OCI-LY1 (cell line): Measurements from ENCODE around the gene HEY2.
A peak's percentile ranks its signal among the peaks of the same experiment; 100 is the strongest.

Experiments
- H2AFZ ChIP-seq: fragments of 200-600 bp; sonication (generic), shearing (Covaris generic); 2 replicates; pipeline ENCODE4 v1.6.0; 2014; ENCODE audit warnings: antibody characterized with exemption, mild to moderate bottlenecking, low read length
- H3F3A ChIP-seq: fragments of 200-600 bp; sonication (generic), shearing (Covaris generic); 2 replicates; pipeline ENCODE4 v1.6.0; 2014; ENCODE audit warnings: mild to moderate bottlenecking, antibody characterized with exemption, low read length, moderate library complexity; ENCODE audit not compliant: insufficient read depth
- H3K27ac ChIP-seq: fragments of 200-600 bp; sonication (generic); 2 replicates; pipeline ENCODE4 v1.5.1; 2014; ENCODE audit warnings: low read length, mixed run types, mild to moderate bottlenecking, low read depth; ENCODE audit not compliant: poor library complexity, severe bottlenecking
- H3K27me3 ChIP-seq: fragments of 200-600 bp; sonication (generic); 2 replicates; pipeline ENCODE4 v1.6.0; 2014; ENCODE audit warnings: antibody characterized with exemption, mild to moderate bottlenecking, low read length, moderate library complexity; ENCODE audit not compliant: insufficient read depth
- H3K36me3 ChIP-seq: fragments of 200-600 bp; sonication (generic); 2 replicates; pipeline ENCODE4 v1.6.1; 2014; ENCODE audit warnings: mild to moderate bottlenecking, antibody characterized with exemption, low read length, moderate library complexity, mixed read lengths; ENCODE audit not compliant: insufficient read depth
- H3K4me1 ChIP-seq: fragments of 200-600 bp; sonication (generic); 2 replicates; pipeline ENCODE4 v1.5.1; 2014; ENCODE audit warnings: mild to moderate bottlenecking, low read length, moderate library complexity; ENCODE audit not compliant: insufficient read depth, severe bottlenecking
- H3K4me2 ChIP-seq: fragments of 200-600 bp; sonication (generic), shearing (Covaris generic); 2 replicates; pipeline ENCODE4 v1.6.1; 2014; ENCODE audit warnings: low read length
- H3K4me3 ChIP-seq: fragments of 200-600 bp; sonication (generic); 2 replicates; pipeline ENCODE4 v1.5.1; 2014; ENCODE audit warnings: low read length, low read depth, mild to moderate bottlenecking, mixed read lengths; ENCODE audit not compliant: poor library complexity, severe bottlenecking
- H3K79me2 ChIP-seq: fragments of 200-600 bp; shearing (Covaris generic); 2 replicates; pipeline ENCODE4 v1.6.1; 2016; ENCODE audit warnings: mixed run types, low read length, mixed read lengths; ENCODE audit not compliant: insufficient read depth
- H3K9ac ChIP-seq: fragments of 200-600 bp; sonication (generic), shearing (Covaris generic); 2 replicates; pipeline ENCODE4 v1.6.1; 2014; ENCODE audit warnings: mild to moderate bottlenecking, low read length, mixed read lengths
- H3K9me2 ChIP-seq: fragments of 200-600 bp; sonication (generic), shearing (Covaris generic); 2 replicates; pipeline ENCODE4 v1.6.1; 2014; ENCODE audit warnings: low read depth, mild to moderate bottlenecking, low read length, mixed read lengths
- H3K9me3 ChIP-seq: fragments of 200-600 bp; shearing (Covaris generic); 2 replicates; pipeline ENCODE4 v1.6.1; 2014; ENCODE audit warnings: low read length, mixed read lengths
- H4K20me1 ChIP-seq: fragments of 200-600 bp; sonication (generic), shearing (Covaris generic); 2 replicates; pipeline ENCODE4 v1.6.0; 2016; ENCODE audit warnings: mild to moderate bottlenecking, low read length; ENCODE audit not compliant: insufficient read depth
- EZH2 ChIP-seq: fragments of 200-600 bp; sonication (generic), shearing (Covaris generic); IDR thresholded peaks from 2 replicates; pipeline ENCODE4 v1.8.0; 2017; ENCODE audit warnings: borderline replicate concordance, mixed run types, mild to moderate bottlenecking, antibody characterized with exemption, low read length, moderate library complexity, mixed read lengths
- TF ChIP-seq, protein P1 (sequence below): fragments of 200-600 bp; sonication (generic), shearing (Covaris generic); IDR thresholded peaks from 2 replicates; pipeline ENCODE4 v1.5.1; 2017; ENCODE audit warnings: mild to moderate bottlenecking, antibody characterized with exemption, low read length, moderate library complexity, mixed read lengths

The HEY2 gene

DNA sequence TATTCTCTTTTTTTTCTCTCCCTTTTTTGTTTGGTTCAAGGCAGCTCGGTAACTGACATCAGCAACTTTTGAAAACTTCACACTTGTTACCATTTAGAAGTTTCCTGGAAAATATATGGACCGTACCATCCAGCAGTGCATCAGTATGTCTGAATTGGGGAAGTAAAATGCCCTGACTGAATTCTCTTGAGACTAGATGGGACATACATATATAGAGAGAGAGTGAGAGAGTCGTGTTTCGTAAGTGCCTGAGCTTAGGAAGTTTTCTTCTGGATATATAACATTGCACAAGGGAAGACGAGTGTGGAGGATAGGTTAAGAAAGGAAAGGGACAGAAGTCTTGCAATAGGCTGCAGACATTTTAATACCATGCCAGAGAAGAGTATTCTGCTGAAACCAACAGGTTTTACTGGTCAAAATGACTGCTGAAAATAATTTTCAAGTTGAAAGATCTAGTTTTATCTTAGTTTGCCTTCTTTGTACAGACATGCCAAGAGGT is 10.6 kb downstream of the HEY2 start:
- peaks cover 5% of the 10 kb centered on the region; the same call in 1 of the 2 replicates for H3F3A ChIP-seq
- H3K9me2 ChIP-seq, result no peaks in the 10 kb centered on the region
- no peak overlapping the region for H3K9ac ChIP-seq
- peak overlapping the region; percentile 25 for H3K27ac ChIP-seq
- H3K9me3 ChIP-seq, result no peaks in the 10 kb centered on the region
- H3K36me3 ChIP-seq, result peaks cover 64% of the 10 kb centered on the region
- no peaks in the 10 kb centered on the region for H4K20me1 ChIP-seq
- H3K4me2 ChIP-seq, result no peak overlapping the region
- no peak overlapping the region for H3K4me3 ChIP-seq
- H3K27me3 ChIP-seq, result no peaks in the 10 kb centered on the region
- no peaks in the 10 kb centered on the region for H3K79me2 ChIP-seq
- H3K4me1 ChIP-seq, result peaks cover 38% of the 10 kb centered on the region
- no peak overlapping the region for H2AFZ ChIP-seq
- TF ChIP-seq, protein P1, sequence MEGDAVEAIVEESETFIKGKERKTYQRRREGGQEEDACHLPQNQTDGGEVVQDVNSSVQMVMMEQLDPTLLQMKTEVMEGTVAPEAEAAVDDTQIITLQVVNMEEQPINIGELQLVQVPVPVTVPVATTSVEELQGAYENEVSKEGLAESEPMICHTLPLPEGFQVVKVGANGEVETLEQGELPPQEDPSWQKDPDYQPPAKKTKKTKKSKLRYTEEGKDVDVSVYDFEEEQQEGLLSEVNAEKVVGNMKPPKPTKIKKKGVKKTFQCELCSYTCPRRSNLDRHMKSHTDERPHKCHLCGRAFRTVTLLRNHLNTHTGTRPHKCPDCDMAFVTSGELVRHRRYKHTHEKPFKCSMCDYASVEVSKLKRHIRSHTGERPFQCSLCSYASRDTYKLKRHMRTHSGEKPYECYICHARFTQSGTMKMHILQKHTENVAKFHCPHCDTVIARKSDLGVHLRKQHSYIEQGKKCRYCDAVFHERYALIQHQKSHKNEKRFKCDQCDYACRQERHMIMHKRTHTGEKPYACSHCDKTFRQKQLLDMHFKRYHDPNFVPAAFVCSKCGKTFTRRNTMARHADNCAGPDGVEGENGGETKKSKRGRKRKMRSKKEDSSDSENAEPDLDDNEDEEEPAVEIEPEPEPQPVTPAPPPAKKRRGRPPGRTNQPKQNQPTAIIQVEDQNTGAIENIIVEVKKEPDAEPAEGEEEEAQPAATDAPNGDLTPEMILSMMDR, result no peak
- TF ChIP-seq EZH2, result no peak

DNA sequence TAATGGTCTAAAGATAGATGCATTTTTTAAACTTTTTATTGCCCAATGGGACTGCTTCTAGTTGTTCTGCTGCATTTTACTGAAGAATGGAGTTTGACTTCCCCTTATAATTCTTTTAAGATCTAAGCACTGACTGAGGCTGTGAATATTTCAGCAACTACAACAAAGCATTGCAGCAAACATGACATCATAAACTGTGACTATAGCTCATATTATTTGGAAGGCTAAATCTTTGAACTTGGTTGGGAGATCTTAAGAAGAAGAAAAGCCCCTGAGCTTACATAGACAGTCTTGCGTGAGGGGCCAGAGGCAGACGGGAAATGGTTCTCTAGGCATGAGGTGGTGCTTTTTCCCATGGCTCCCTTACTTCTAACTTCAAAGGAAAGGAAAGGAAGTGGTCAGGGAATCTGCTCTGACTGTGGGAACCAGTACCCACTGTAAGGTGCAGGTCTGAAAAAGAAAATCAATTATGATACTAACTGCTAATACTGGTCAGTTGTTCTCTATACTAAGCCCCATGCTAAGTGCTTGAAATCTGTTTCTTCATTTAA is 14.8 kb downstream of the HEY2 start:
- no peaks in the 10 kb centered on the region for H3K27me3 ChIP-seq

DNA sequence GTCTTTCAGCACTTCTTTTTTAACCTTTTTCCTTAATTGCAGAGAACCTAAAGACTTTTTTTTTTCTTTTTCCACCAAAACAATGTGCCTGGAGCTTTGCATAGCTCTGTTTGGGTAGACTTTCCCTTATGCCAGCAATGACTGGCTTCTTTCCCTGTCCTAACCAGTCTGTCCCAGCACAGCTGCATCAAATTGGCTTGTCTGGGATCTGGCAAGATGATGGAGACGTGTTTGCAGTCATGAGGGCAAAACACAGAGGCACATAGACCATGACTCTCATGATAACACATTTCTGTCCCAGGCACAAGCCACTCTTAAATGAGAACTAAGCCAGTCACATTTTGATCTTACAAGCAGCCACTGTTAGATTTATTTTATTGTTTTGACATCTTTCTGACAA is 16.5 kb downstream of the HEY2 start:
- H4K20me1 ChIP-seq, result no peaks in the 10 kb centered on the region
- no peak overlapping the region for H3K9ac ChIP-seq
- no peak overlapping the region for H3K27ac ChIP-seq
- H3F3A ChIP-seq, result peaks cover 5% of the 10 kb centered on the region; the same call in 1 of the 2 replicates
- no peak for TF ChIP-seq EZH2
- TF ChIP-seq, protein P1, result no peak
- peaks cover 27% of the 10 kb centered on the region for H3K4me1 ChIP-seq
- H3K9me3 ChIP-seq, result no peaks in the 10 kb centered on the region
- no peaks in the 10 kb centered on the region for H3K79me2 ChIP-seq
- no peaks in the 10 kb centered on the region for H3K27me3 ChIP-seq
- H3K36me3 ChIP-seq, result peaks cover 15% of the 10 kb centered on the region; the same call in 1 of the 2 replicates
- H3K4me3 ChIP-seq, result no peak overlapping the region
- H3K9me2 ChIP-seq, result no peaks in the 10 kb centered on the region
- no peak overlapping the region for H3K4me2 ChIP-seq
- H2AFZ ChIP-seq, result no peak overlapping the region

More for the DNA sequence above, 14.8 kb downstream of the HEY2 start:
- peaks cover 39% of the 10 kb centered on the region for H3K4me1 ChIP-seq
- H3K9me3 ChIP-seq, result no peaks in the 10 kb centered on the region
- peak overlapping the region; percentile 40 for H3K27ac ChIP-seq
- H2AFZ ChIP-seq, result no peak overlapping the region
- no peak overlapping the region for H3K9ac ChIP-seq
- TF ChIP-seq, protein P1, result no peak
- TF ChIP-seq EZH2, result no peak
- no peak overlapping the region for H3K4me3 ChIP-seq
- H3K4me2 ChIP-seq, result no peak overlapping the region
- H3K9me2 ChIP-seq, result no peaks in the 10 kb centered on the region
- H3F3A ChIP-seq, result peaks cover 5% of the 10 kb centered on the region; the same call in 1 of the 2 replicates
- H4K20me1 ChIP-seq, result no peaks in the 10 kb centered on the region
- H3K36me3 ChIP-seq, result peaks cover 32% of the 10 kb centered on the region
- no peaks in the 10 kb centered on the region for H3K79me2 ChIP-seq
